Left cardiac atrium (tissue), 4 donors: ENCODE measurements around the gene MYO7B. TPM values are rescaled to one million over a fixed set of nuclear protein-coding genes. Genes with fewer than 3 reads are reported as not detected.

Experiments used
- ATAC-seq, 2 donors: fragments of 200-7000 bp; cut with Tn5 transposase; one replicate each; pipeline ENCODE4 v1.9.1; 2020; ENCODE audit warnings: mild to moderate bottlenecking in 2 of 2, moderate library complexity in 2 of 2
- DNase-seq: peaks from one replicate; pipeline ENCODE4 v3.0.0-alpha.2; 2020
- intact Hi-C, 2 donors: fragments of 100-400 bp; cut with DNase I; formaldehyde crosslinking; loops; one replicate each; pipeline versions ENCODE4 v1.14.1 to v1.15.1; 2022 to 2023
- total RNA-seq, 2 donors: library from RNA; stranded (reverse); fragmentation: NEBNext Ultra II Directional; extraction: Animal tissue kit (Norgen Biotek cat#: 25700); gene quantifications; one replicate each; pipeline ENCODE4 v1.2.1, GENCODE V29; 2021
- donor health status: DM: no; HTN: yes; CAD: no.
- donor health status: DM: no; HTN: yes; CAD: no; lungs with severe emphysema.
- donor health status: DM: yes; HTN: yes; CAD: no.
- donor health status: Dilated cardiomyopathy.

Gene MYO7B
- total RNA-seq, 2 donors from 2014 or later: 0.27 to 0.89 TPM

GRCh38 chr2:127596311-127597045 lies 61.0 kb downstream of the MYO7B start:
- intact Hi-C loops: loop anchor here in 1 of 2 donors (10.0 kb wide), 1 partner anchor 98 kb away; no protein-coding TSS in a partner anchor
- DNase-seq (no peak), ATAC-seq (no peak)

- no peak for ATAC-seq
- intact Hi-C loops: loop anchor here in 1 of 2 donors (10.0 kb wide), 1 partner anchor 97 kb away; no protein-coding TSS in a partner anchor
- no peak for DNase-seq
Measured at GRCh38 chr2:127597046-127597983, 61.8 kb downstream of the MYO7B start.

GRCh38 chr2:127597984-127598380 lies 62.5 kb downstream of the MYO7B start:
- no peak for DNase-seq
- no peak for ATAC-seq
- intact Hi-C loops: loop anchor here in 1 of 2 donors (10.0 kb wide), 1 partner anchor 97 kb away; no protein-coding TSS in a partner anchor

GRCh38 chr2:127598711-127599110 lies 63.2 kb downstream of the MYO7B start:
- no peak for DNase-seq
- intact Hi-C loops: loop anchor here in 1 of 2 donors (10.0 kb wide), 1 partner anchor 96 kb away; no protein-coding TSS in a partner anchor
- no peak for ATAC-seq

- no peak for DNase-seq
- no peak for ATAC-seq
- intact Hi-C loops: loop anchor here in 1 of 2 donors (10.0 kb wide), 1 partner anchor 96 kb away; no protein-coding TSS in a partner anchor
Measured at GRCh38 chr2:127599211-127599610, 63.7 kb downstream of the MYO7B start.

- ATAC-seq (no peak), DNase-seq (no peak)
Measured at GRCh38 chr2:127604986-127605385, 69.5 kb downstream of the MYO7B start.

GRCh38 chr2:127605691-127606263 lies 70.3 kb downstream of the MYO7B start:
- DNase-seq: no peak
- ATAC-seq: no peak
- intact Hi-C loops: no loop called here

More at GRCh38 chr2:127604986-127605385, 69.5 kb downstream of the MYO7B start:
- intact Hi-C loops: no loop called here

- intact Hi-C loops: no loop called here
- ATAC-seq: no peak
- DNase-seq: no peak
Measured at GRCh38 chr2:127606625-127607398, 71.3 kb downstream of the MYO7B start.

GRCh38 chr2:127607399-127607908 lies 72.0 kb downstream of the MYO7B start:
- intact Hi-C loops: no loop called here
- ATAC-seq (no peak), DNase-seq (no peak)

- DNase-seq (no peak), ATAC-seq (no peak)
Measured at GRCh38 chr2:127608061-127609030, 72.9 kb downstream of the MYO7B start.

GRCh38 chr2:127609031-127609751 lies 73.7 kb downstream of the MYO7B start:
- DNase-seq: no peak
- no peak for ATAC-seq
- intact Hi-C loops: no loop called here

More at GRCh38 chr2:127608061-127609030, 72.9 kb downstream of the MYO7B start:
- intact Hi-C loops: no loop called here

- intact Hi-C loops: no loop called here
- ATAC-seq (no peak), DNase-seq (no peak)
Measured at GRCh38 chr2:127609818-127610217, 74.3 kb downstream of the MYO7B start.

- ATAC-seq (no peak), DNase-seq (no peak)
- intact Hi-C loops: no loop called here
Measured at GRCh38 chr2:127610561-127610960, 75.1 kb downstream of the MYO7B start.

GRCh38 chr2:127611076-127611925 lies 75.8 kb downstream of the MYO7B start:
- DNase-seq (no peak), ATAC-seq (no peak)
- intact Hi-C loops: no loop called here

- intact Hi-C loops: no loop called here
- ATAC-seq (no peak), DNase-seq (no peak)
Measured at GRCh38 chr2:127612111-127612822, 76.8 kb downstream of the MYO7B start.
